Fibroblast of lung (primary cell): ENCODE measurements around the gene ITGB3.

Experiments
- CTCF ChIP-seq, 2 donors: IDR thresholded peaks in 1 of 2; conservative IDR thresholded peaks in 1 of 2; 1 replicate in 1 of 2; 2 replicates in 1 of 2; pipeline ENCODE4 v1.5.1; 2011 to 2012; ENCODE audit warnings: low read length in 2 of 2, control low read depth in 1 of 2, inconsistent platforms in 1 of 2, low read depth in 1 of 2, mild to moderate bottlenecking in 1 of 2
- EZH2 ChIP-seq: IDR thresholded peaks from 2 replicates; pipeline ENCODE4 v1.5.1; 2012; ENCODE audit warnings: low read length, control low read depth, mild to moderate bottlenecking; ENCODE audit errors: missing control alignments

- no peak for TF ChIP-seq CTCF (conservative IDR thresholded peaks at IDR 0.05 in 1 of 2, IDR thresholded peaks at IDR 0.05 in 1 of 2; ENCODE audit: low read depth in 1 of 2, low read length in 2 of 2)
- no peak for TF ChIP-seq EZH2
Measured at GRCh38 chr17:47205419-47205963, 48.1 kb upstream of the ITGB3 start.
